Trophoblast cell (in vitro differentiated cells and primary cell): ENCODE measurements around the gene NEU3.

Experiments used
- DNase-seq, 2 donors: peaks; one replicate each; pipeline ENCODE4 v3.0.0-alpha.2; 2016
- H2AFZ ChIP-seq: 2 replicates; pipeline ENCODE4 v1.6.1; 2013; ENCODE audit warnings: low read length, moderate library complexity, mild to moderate bottlenecking; ENCODE audit not compliant: insufficient read depth, poor library complexity
- H2AK5ac ChIP-seq: 2 replicates; pipeline ENCODE4 v1.6.1; 2013; ENCODE audit warnings: mild to moderate bottlenecking, low read length
- H2BK120ac ChIP-seq: 2 replicates; pipeline ENCODE4 v1.6.1; 2013; ENCODE audit warnings: low read length, mild to moderate bottlenecking, moderate library complexity; ENCODE audit not compliant: insufficient read depth, poor library complexity
- H2BK12ac ChIP-seq: 2 replicates; pipeline ENCODE4 v1.6.1; 2013; ENCODE audit warnings: mild to moderate bottlenecking, low read length, moderate library complexity
- H2BK5ac ChIP-seq: 2 replicates; pipeline ENCODE4 v1.6.1; 2013; ENCODE audit warnings: low read length, low read depth, moderate library complexity, mild to moderate bottlenecking; ENCODE audit not compliant: poor library complexity
- H3K14ac ChIP-seq: 2 replicates; pipeline ENCODE4 v1.6.1; 2013; ENCODE audit warnings: mild to moderate bottlenecking, low read length
- H3K18ac ChIP-seq: 2 replicates; pipeline ENCODE4 v1.6.1; 2013; ENCODE audit warnings: mild to moderate bottlenecking, low read length
- H3K23ac ChIP-seq: 2 replicates; pipeline ENCODE4 v1.6.1; 2013; ENCODE audit warnings: low read length
- H3K27ac ChIP-seq: 2 replicates; pipeline ENCODE4 v1.5.1; 2013; ENCODE audit warnings: low read depth, mild to moderate bottlenecking, inconsistent platforms, low read length, moderate library complexity
- H3K27me3 ChIP-seq: 2 replicates; pipeline ENCODE4 v1.6.1; 2013; ENCODE audit warnings: inconsistent platforms, mild to moderate bottlenecking, low read length, moderate library complexity; ENCODE audit not compliant: insufficient read depth
- H3K36me3 ChIP-seq, 2 experiments: 1 replicate in 1 of 2; 2 replicates in 1 of 2; pipeline ENCODE4 v1.6.1; 2013; ENCODE audit warnings: low read length in 2 of 2, mild to moderate bottlenecking in 2 of 2, moderate library complexity in 1 of 2; ENCODE audit not compliant: insufficient read depth in 2 of 2, control insufficient read depth in 1 of 2
- H3K4ac ChIP-seq: 2 replicates; pipeline ENCODE4 v1.6.1; 2013; ENCODE audit warnings: low read depth, mild to moderate bottlenecking, low read length, moderate library complexity
- H3K4me1 ChIP-seq, 2 experiments: 1 replicate in 1 of 2; 2 replicates in 1 of 2; pipeline ENCODE4 v1.6.1; 2013; ENCODE audit warnings: low read length in 2 of 2, mild to moderate bottlenecking in 2 of 2, moderate library complexity in 1 of 2; ENCODE audit not compliant: insufficient read depth in 2 of 2, control insufficient read depth in 1 of 2
- H3K4me2 ChIP-seq: 2 replicates; pipeline ENCODE4 v1.6.1; 2013; ENCODE audit warnings: inconsistent platforms, mild to moderate bottlenecking, low read length, moderate library complexity
- H3K4me3 ChIP-seq: 2 replicates; pipeline ENCODE4 v1.5.1; 2013; ENCODE audit warnings: mild to moderate bottlenecking, low read depth, low read length, inconsistent platforms
- H3K79me1 ChIP-seq: one replicate; pipeline ENCODE4 v1.6.1; 2013; ENCODE audit warnings: low read length
- H3K79me2 ChIP-seq: 2 replicates; pipeline ENCODE4 v1.6.1; 2013; ENCODE audit warnings: low read length, mild to moderate bottlenecking; ENCODE audit not compliant: control insufficient read depth, insufficient read depth, poor library complexity
- H3K9ac ChIP-seq: 2 replicates; pipeline ENCODE4 v1.6.1; 2013; ENCODE audit warnings: mild to moderate bottlenecking, low read length
- H3K9me3 ChIP-seq: 2 replicates; pipeline ENCODE4 v1.6.1; 2013; ENCODE audit warnings: low read depth, mild to moderate bottlenecking, control low read depth, inconsistent platforms, low read length; ENCODE audit not compliant: insufficient read depth
- H4K12ac ChIP-seq: 2 replicates; pipeline ENCODE4 v1.6.1; 2013; ENCODE audit warnings: low read depth, mild to moderate bottlenecking, low read length, moderate library complexity
- H4K8ac ChIP-seq: 2 replicates; pipeline ENCODE4 v1.6.1; 2013; ENCODE audit warnings: low read depth, mild to moderate bottlenecking, low read length, moderate library complexity
- H4K91ac ChIP-seq: one replicate; pipeline ENCODE4 v1.6.1; 2013; ENCODE audit warnings: low read depth, mild to moderate bottlenecking, low read length, moderate library complexity
- WGBS: extraction: QIAGEN DNeasy Blood & Tissue Kit; methylation state at CpG from one replicate; pipeline ENCODE4 v1.1.7; 2013; ENCODE audit warnings: missing lambda C conversion rate; ENCODE audit not compliant: insufficient read length, insufficient coverage; ENCODE audit errors: extremely low coverage; 5-methylcytosine and 5-hydroxymethylcytosine counted together

NEU3 gene

DNA sequence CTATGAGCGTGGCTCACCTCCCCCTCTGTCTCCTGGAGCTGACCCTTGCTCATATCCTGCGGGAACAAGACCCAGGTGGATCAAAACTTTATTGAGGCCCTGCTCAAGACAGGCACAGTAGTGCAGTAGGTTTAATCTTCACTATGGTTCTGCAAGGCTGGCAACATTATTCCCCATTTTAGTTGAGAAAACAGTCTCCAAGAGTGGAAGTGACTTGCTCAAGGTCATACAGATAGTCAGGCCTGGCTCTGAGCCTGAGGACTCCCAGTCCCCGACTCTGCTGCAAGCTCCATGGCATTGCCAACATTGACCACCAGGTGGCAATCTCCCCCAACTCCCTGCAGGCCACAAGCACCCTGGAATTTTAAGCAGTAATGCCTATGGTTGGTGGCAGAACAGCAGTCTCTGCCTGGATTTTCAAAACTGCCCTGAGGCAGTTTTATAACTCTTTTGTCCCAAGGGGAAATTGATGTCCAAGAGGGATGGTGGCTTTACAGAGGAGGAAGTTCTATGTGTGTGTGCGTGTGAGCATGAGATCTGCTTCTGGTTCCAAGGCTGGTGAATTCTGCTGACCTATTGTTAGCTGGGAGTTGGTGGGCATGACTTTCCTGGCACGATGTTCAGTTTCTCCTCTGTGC, 34.1 kb downstream of the NEU3 start:
- Histone ChIP-seq H3K27ac (no peak overlapping the region), H3K27me3 (no peaks in the 10 kb centered on the region), H3K4me2 (no peak overlapping the region), H4K91ac (peak overlapping the region; percentile 23), H3K4me1 (peaks cover 10% of the 10 kb centered on the region in 2 experiments), H3K23ac (no peak overlapping the region), H3K4me3 (no peak overlapping the region), H4K8ac (no peak overlapping the region), H3K36me3 (no peaks in the 10 kb centered on the region), H2BK12ac (peak overlapping the region; percentile 7), H2AFZ (no peak overlapping the region), H3K14ac (peak overlapping the region; percentile 11), H3K4ac (no peak overlapping the region), H3K79me2 (no peaks in the 10 kb centered on the region), H2BK120ac (peak overlapping the region; percentile 4), H3K79me1 (no peaks in the 10 kb centered on the region), H3K9me3 (peaks cover 7% of the 10 kb centered on the region), H3K9ac (no peak overlapping the region), H3K18ac (no peak overlapping the region), H2BK5ac (no peak overlapping the region), H4K12ac (no peak overlapping the region), H2AK5ac (no peak overlapping the region)
- WGBS: no CpG with 5 or more reads among the region's 5 CpGs
- peak; percentile 68 to 89 for DNase-seq

DNA sequence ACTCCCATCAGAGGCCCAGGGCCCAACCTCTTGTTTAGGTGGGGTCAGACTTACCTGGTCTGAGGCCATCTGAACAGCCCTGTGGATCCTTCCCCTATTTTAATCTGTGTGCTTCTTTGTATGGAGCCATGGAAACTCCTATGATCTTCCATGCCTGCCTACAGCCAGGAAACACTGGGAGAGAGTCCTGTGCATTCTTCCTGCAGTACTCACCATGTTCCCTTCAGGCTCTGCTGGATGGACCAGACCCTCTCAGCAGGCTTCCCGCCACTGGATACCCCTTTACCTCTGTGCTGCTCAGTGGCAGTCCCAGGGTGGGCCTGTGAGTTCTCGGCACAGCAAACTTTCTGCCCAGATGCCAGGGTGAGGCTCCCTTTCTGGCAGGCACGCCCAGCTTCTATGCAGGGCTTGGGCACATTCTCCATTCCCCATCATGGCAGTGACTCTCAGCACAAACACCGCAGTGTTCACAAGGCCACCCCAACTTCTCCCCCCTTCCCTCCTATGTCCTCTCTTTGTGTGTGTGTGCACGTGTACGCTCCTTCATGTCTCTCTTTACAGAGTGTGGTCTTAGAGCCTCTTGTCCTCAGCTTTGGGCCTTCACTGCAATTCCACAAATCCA, 34.8 kb downstream of the NEU3 start:
- no peaks in the 10 kb centered on the region for H3K27me3 ChIP-seq
- no peak overlapping the region for H3K18ac ChIP-seq
- H3K27ac ChIP-seq: no peak overlapping the region
- H2AFZ ChIP-seq: no peak overlapping the region
- H3K4me2 ChIP-seq: no peak overlapping the region
- WGBS: no CpG with 5 or more reads among the region's 6 CpGs
- H3K79me1 ChIP-seq: no peaks in the 10 kb centered on the region
- H3K9ac ChIP-seq: no peak overlapping the region
- H4K8ac ChIP-seq: no peak overlapping the region
- H3K23ac ChIP-seq: no peak overlapping the region
- H3K36me3 ChIP-seq: no peaks in the 10 kb centered on the region
- no peaks in the 10 kb centered on the region for H3K79me2 ChIP-seq
- peak overlapping the region; percentile 23 for H4K91ac ChIP-seq
- H2BK5ac ChIP-seq: no peak overlapping the region
- no peak overlapping the region for H3K4me3 ChIP-seq
- no peak overlapping the region for H4K12ac ChIP-seq
- H3K9me3 ChIP-seq: peaks cover 7% of the 10 kb centered on the region
- peaks cover 10% of the 10 kb centered on the region in 2 experiments for H3K4me1 ChIP-seq
- H2AK5ac ChIP-seq: peak overlapping the region; percentile 1
- DNase-seq: no peak
- H2BK120ac ChIP-seq: peak overlapping the region; percentile 4
- H3K4ac ChIP-seq: no peak overlapping the region
- H3K14ac ChIP-seq: peak overlapping the region; percentile 11
- H2BK12ac ChIP-seq: peak overlapping the region; percentile 11

DNA sequence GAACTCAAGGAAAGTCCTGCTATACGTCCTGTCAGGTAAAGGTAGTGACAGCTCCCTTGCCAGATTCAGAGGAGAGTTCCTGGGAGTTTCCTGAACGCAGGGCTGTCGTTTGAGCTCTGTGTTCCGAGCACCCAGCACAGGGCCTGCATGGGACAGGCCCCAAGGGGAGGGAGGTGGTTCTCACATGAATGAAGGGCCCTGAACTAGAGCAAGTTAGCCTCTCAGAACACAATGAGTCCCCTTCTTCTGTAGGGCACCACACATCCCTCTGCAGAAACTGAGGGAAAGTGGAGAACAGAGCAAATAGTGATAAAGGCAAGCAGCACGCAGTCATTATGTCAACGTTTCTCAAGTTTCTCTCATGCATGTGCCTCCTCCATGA, 35.3 kb downstream of the NEU3 start:
- Histone ChIP-seq H2AK5ac (no peak overlapping the region), H3K4me1 (peaks cover 10% of the 10 kb centered on the region in 2 experiments), H2BK12ac (peak overlapping the region; percentile 45), H4K12ac (no peak overlapping the region), H3K27ac (no peak overlapping the region), H4K91ac (no peak overlapping the region), H3K14ac (peak overlapping the region; percentile 18), H3K9ac (no peak overlapping the region), H3K23ac (no peak overlapping the region), H2BK5ac (no peak overlapping the region), H3K79me2 (no peaks in the 10 kb centered on the region), H2AFZ (no peak overlapping the region), H3K4me2 (no peak overlapping the region), H2BK120ac (peak overlapping the region; percentile 45), H3K4me3 (no peak overlapping the region), H3K18ac (no peak overlapping the region), H4K8ac (no peak overlapping the region), H3K27me3 (no peaks in the 10 kb centered on the region), H3K9me3 (peaks cover 7% of the 10 kb centered on the region), H3K36me3 (no peaks in the 10 kb centered on the region), H3K79me1 (no peaks in the 10 kb centered on the region), H3K4ac (no peak overlapping the region)
- DNase-seq: no peak
- no CpG with 5 or more reads among the region's 6 CpGs for WGBS

DNA sequence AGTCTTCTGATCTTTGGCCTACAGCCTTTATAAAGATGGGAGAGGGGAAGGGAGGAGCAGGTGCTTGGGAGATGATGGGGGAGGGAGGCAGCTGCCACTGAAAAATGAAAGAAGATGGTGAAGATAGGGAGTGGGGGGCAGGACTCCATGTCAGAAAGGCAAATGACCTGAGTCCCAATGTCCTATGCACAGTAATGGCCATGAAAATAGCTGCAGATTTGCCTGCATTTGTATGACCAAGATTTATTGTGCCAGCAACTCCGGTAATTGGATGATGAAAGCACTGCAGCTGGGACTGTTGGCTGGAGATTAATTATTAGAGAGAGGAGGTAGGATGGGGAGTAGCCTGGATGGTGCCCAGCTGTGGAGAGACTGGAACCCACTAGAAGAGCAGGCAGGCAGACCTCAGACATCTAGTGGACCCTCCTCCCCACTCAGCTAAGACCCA, 36.1 kb downstream of the NEU3 start:
- no peaks in the 10 kb centered on the region for H3K27me3 ChIP-seq
- H3K14ac ChIP-seq: no peak overlapping the region
- no peaks in the 10 kb centered on the region for H3K79me2 ChIP-seq
- H2BK120ac ChIP-seq: no peak overlapping the region
- H2BK5ac ChIP-seq: no peak overlapping the region
- H3K27ac ChIP-seq: no peak overlapping the region
- no peak for DNase-seq
- H3K4me1 ChIP-seq: peaks cover 10% of the 10 kb centered on the region in 2 experiments
- H3K23ac ChIP-seq: no peak overlapping the region
- H3K4ac ChIP-seq: no peak overlapping the region
- H2AK5ac ChIP-seq: no peak overlapping the region
- no peak overlapping the region for H4K8ac ChIP-seq
- H3K9me3 ChIP-seq: peaks cover 1% of the 10 kb centered on the region
- H3K4me3 ChIP-seq: no peak overlapping the region
- H3K9ac ChIP-seq: no peak overlapping the region
- no peak overlapping the region for H4K12ac ChIP-seq
- no peaks in the 10 kb centered on the region for H3K79me1 ChIP-seq
- H4K91ac ChIP-seq: no peak overlapping the region
- H3K36me3 ChIP-seq: no peaks in the 10 kb centered on the region
- H3K4me2 ChIP-seq: no peak overlapping the region
- peak overlapping the region; percentile 39 for H2BK12ac ChIP-seq
- no CpG with 5 or more reads among the region's 1 CpG for WGBS
- no peak overlapping the region for H3K18ac ChIP-seq
- no peak overlapping the region for H2AFZ ChIP-seq
